GM15510 (cell line): ENCODE measurements around the gene CLK1.

Experiments
- POLR2A ChIP-seq: IDR thresholded peaks from 3 replicates; pipeline ENCODE4 v1.6.1; 2011; ENCODE audit warnings: borderline replicate concordance; ENCODE audit not compliant: insufficient read length; ENCODE audit errors: extremely low read depth

The CLK1 gene

DNA sequence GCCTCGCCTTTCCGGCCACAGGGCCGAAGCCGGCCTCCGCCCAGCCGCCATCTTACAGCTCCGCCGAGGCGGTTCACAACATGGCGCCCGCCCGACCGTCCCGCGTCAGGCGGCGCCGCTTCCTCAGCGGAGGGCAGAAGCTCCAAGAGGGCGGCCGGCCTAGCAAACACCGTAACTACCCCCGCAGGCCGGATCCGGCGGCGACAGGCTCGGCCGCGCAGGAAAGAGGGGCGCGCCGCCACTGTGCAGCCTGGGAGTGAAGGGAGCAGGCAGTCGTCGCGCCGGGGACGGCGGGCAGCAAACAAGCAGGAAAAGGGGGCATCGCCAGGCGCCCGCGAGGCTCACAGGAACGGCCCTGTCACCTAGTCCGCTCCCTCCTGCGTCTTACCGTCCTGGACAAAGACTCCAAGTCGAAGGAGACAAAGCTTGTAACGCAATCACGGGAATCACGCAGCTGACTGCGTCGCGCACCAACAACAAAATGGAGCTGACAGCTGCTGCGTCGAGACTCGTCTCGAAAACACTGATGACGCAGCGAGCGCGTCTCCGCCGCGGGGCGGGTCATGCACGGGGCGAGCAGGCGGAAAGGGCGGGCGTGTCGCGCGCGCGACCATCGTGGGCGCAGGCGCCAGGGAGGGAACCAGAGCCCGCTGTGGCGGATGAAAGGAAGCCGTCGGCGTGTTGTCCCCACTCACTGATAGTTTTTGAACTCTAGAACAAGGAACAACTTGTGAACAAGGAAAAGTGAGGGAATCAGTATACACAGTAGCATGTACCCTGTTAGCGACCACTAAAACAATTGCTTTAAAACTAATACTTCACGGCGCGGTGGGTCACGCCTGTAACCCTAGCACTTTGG is at the start of gene CLK1:
Gene CLK1 (minus strand): TSS at position 483 of the 859 bp plus-strand sequence. CDS start 2,796 bp downstream, outside the sequence.
- TF ChIP-seq POLR2A = peak; percentile 95

DNA sequence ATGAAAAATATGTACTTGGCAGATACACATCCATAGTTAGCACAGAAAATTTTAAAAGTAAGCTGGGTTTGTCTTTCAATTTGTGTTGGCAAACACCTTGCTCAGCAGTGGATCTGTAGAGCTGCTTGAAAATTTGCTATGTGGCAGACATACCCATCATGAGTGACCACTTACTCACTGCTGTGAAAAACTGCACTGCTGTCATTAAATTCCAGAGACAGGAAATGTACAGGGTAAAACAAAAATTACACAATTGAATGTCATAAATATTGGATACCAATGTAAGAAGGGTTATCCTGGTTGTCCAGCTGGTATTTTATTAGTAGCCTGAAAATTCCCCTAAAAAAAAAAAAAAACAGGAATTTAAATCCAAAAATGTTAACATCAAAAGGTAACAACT is 49.2 kb upstream of the CLK1 start:
- TF ChIP-seq POLR2A = no peak

- no peak for TF ChIP-seq POLR2A
Measured at GRCh38 chr2:200909958-200910357, 45.5 kb upstream of the CLK1 start.

DNA sequence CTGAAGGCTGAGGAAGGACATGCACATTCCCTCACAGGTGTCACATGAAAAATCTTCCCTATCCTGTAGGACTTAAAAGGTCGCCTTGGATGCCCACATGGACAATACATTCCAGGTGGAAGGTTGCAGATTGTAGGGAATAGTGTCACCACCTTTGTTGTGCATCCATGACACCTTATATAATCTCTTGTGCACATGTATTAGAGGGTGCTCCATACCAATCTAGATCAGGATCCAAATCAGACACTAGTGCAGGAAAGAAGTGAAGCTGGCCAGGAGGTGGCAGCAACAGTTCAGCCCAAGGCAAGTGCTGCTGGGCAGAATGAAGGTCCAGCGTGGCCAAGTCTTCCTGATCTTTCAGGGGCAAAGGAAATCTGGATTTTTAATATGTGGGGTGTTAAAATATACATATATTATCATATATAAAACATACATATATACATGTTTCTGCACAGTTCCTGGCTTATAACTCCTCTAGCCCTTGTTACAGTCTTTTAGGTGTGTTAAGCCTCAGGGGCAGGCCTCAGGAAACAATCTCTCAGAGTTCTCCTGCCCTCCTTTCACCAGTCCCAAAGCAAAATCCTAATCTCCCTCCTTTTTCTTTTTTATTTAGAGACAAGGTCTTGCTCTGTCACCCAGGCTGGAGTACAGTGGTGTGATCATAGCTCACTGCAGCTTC is 41.3 kb upstream of the CLK1 start:
- no peak for TF ChIP-seq POLR2A

DNA sequence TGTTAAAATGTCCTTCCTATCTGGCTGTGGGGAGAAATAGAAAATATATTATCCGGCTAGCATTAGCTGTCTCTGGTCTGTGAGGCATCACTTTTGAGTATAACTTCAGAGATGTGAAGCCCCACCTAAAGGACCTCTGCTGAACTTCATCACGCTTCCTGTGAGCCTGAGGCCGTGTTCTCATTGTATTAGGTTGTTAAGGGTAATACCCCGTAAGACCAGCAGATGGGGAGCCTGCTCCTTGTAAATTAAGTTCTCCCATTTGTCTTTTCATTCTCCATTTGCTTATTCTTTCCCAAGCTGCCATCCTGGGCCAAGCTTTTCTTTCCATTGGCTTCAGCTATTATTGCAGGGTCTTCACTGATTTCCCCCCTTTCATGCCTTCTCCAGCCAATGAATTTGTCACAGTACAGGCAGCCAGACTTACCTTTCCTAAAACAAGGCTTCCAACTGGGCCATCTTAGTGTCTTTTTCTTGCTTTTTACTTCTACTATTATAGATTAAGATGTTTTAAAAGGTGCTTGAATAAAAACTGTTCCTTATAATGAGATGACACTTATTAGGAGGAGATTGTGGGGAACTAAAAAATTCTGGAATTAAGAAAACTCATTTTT is 37.1 kb upstream of the CLK1 start:
- no peak for TF ChIP-seq POLR2A

- no peak for TF ChIP-seq POLR2A
Measured at GRCh38 chr2:200899482-200899881, 35.0 kb upstream of the CLK1 start.

DNA sequence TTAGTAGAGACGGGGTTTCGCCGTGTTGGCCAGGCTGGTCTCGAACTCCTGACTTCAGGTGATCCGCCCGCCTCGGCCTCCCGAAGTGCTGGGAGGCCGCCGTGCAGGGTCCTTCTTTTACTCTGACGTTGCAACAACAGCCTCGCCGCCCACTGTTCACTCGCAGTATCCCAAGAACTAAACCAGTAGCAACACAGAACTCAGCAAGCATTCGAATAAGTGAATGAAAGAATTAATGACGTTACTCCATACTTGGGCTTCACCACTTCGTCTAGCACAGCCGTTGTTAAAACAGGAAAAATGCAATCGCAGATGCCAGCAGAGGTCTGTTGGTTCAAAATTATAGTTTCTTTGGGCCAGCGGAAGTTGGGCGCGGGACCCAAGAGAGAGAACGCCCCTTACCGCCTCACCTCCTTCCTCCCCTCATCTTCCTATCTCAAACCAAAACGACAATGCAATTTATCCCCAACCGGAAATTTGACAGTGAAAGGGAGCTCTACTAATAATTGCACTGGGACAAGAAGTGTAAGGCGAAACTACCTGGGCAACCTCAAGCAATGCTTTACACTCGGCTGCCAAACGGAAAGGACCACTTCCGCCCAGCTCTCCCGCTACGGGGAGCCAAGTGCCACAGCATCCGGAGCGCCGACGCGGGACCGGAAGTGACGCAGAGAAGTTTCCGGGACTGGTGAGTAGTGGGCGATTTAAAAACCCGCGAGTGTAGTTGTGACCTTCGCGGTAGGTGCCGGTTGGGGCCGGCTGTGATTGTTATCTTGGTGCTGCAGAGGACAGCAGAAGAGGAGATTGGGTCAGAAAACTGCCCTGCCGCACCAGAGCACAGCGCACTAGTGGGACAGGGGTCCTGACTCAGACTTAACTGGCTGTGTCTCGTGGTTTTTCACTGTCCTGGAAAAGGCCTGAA is 24.5 kb upstream of the CLK1 start, which contains the start of the genes NIF3L1 and PPIL3:
Gene NIF3L1 (plus strand): TSS at position 668 of the 922 bp plus-strand sequence. CDS start 2,573 bp downstream, outside the sequence.
Gene PPIL3 (minus strand): TSS at position 374 of the 922 bp plus-strand sequence. CDS start 1,462 bp downstream, outside the sequence.
- TF ChIP-seq POLR2A = peak; percentile 53

DNA sequence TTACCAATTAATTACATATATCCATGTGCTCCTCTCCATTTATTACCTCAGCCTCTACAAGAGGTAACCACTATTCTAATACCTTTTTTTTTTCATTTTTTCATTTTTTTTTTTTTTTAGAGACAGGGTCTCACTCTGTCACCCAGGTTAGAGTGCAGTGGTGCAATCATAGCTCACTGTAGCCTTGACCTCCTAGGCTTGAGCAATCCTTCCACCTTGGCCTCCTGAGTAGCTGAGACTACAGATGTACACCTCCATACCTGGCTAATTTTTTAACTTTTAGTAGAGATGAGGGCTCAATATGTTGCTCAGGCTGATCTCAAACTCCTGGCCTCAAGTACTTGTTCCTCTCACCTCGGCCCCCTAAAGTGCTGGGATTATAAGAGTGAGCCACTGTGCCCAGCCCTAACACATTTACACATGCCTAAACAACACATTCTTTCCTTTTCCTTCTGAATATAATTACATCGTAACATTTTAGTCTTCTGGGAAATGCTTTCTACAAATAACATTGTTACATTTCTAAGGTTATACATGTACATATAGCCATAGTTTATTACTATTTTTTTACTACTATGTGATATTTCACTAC is 13.9 kb upstream of the CLK1 start:
- no peak for TF ChIP-seq POLR2A

GRCh38 chr2:200877443-200877842 is 13.0 kb upstream of the CLK1 start:
- no peak for TF ChIP-seq POLR2A

- TF ChIP-seq POLR2A = no peak
Measured at GRCh38 chr2:200873560-200873959, 9.1 kb upstream of the CLK1 start.

DNA sequence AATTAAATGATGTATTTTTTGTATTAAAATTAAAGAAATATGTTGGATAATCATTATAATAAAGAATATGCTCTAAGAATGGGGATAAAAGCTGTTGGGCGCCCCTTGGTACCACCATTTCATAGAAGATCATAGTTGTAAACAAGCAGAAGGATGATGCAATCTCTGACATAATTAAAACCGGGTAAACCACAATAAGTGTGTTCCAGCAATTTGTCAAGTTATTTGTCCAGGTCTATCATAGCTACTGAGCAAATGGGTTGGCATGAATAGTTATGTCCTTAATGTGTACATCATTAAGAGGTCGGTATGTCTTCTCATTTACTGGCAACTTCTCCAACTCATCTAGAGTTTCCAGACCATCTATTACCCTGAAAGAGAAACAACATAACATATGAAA is 6.7 kb upstream of the CLK1 start:
- TF ChIP-seq POLR2A = no peak

DNA sequence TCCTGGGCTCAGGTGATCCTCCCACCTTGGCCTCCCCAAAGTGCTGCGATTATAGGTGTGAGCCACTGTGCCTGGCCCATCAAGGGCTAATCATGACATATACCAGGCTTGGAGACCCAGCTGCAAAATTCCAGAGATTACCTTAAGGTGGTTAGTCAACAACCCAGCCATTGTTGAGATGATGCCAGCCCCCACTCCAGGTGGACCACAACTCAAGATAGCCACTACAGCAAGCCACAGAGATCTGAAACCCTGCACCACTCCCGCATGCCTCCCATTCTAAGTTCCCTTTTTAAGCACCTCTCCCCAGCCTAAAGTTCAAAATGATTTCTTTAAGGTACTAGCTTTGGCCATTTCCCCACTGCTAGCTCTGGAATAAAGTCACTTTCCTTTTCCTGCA is 4.6 kb upstream of the CLK1 start:
- TF ChIP-seq POLR2A = no peak

GRCh38 chr2:200863782-200864175 is 679 bp downstream of the CLK1 start:
- no peak for TF ChIP-seq POLR2A

DNA sequence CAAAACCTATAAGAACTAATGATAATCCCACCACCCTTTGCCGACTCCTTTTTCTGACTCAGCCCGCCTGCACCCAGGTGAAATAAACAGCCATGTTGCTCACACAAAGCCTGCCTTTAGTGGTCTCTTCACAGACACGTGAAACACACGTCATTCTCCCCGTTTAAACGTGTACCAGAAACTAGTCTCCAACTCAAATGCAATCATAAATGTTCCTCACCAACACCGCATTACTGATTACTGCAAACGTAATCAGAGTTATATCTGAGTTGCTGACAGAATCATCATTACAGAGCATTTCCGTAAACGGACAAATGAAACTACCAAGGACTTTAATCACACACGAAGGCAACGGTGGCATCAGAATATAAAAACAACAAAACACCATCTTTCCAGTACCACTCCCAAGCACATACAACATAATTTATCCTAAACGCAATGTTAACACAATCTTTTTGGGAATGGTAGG is 1.9 kb downstream of the CLK1 start:
- TF ChIP-seq POLR2A = peak; percentile 27
